Stimulated activated CD4-positive, alpha-beta T cell treated with anti-CD3 and anti-CD28 coated beads, Interleukin-15, amount 100 ng/mL, for 1 hour (primary cell): Measurements from ENCODE around the gene AVPR2.

Source experiments
- DNase-seq, 2 donors: peaks; one replicate each; pipeline ENCODE4 v3.0.0-alpha.2; 2020; ENCODE audit warnings: low read depth in 1 of 2, low spot score in 1 of 2

AVPR2 gene

GRCh38 chrX:153910446-153910845, 6.0 kb downstream of the AVPR2 start:
- no peak for DNase-seq

GRCh38 chrX:153911798-153912197, 7.3 kb downstream of the AVPR2 start:
- DNase-seq: no peak

- DNase-seq: no peak
These were observed 8.7 kb downstream of the AVPR2 start for GRCh38 chrX:153913211-153913610.

- no peak for DNase-seq
These were observed 9.2 kb downstream of the AVPR2 start for GRCh38 chrX:153913701-153914100.

- no peak for DNase-seq
These were observed 13.4 kb downstream of the AVPR2 start for GRCh38 chrX:153917869-153918268.

- DNase-seq: no peak
These were observed 14.8 kb downstream of the AVPR2 start for GRCh38 chrX:153919281-153919680.

- DNase-seq: no peak
These were observed 16.1 kb downstream of the AVPR2 start for GRCh38 chrX:153920546-153920945.

GRCh38 chrX:153921070-153921469, 16.6 kb downstream of the AVPR2 start:
- DNase-seq: no peak

- no peak for DNase-seq
These were observed 17.3 kb downstream of the AVPR2 start for GRCh38 chrX:153921511-153922446.

- no peak for DNase-seq
These were observed 18.7 kb downstream of the AVPR2 start for GRCh38 chrX:153922932-153923857.

- DNase-seq: no peak
These were observed 19.8 kb downstream of the AVPR2 start for GRCh38 chrX:153924149-153924861.

- no peak for DNase-seq
These were observed 20.9 kb downstream of the AVPR2 start for GRCh38 chrX:153925387-153925738.

GRCh38 chrX:153925739-153926551, 21.5 kb downstream of the AVPR2 start, which contains the start of gene ARHGAP4:
Gene ARHGAP4, minus strand, starts transcription at chrX:153926264. Its CDS starts 62 bp downstream, at chrX:153926202.
- peak in 1 of 2 donors; percentile 26 for DNase-seq

GRCh38 chrX:153926552-153926857, 22.0 kb downstream of the AVPR2 start:
- DNase-seq: no peak

GRCh38 chrX:153926858-153927671, 22.6 kb downstream of the AVPR2 start:
- DNase-seq: peak; percentile 44

GRCh38 chrX:153927672-153927921, 23.1 kb downstream of the AVPR2 start:
- no peak for DNase-seq

- peak; percentile 80 to 84 for DNase-seq
These were observed 23.7 kb downstream of the AVPR2 start for GRCh38 chrX:153927922-153928760.

- DNase-seq: no peak
These were observed 24.4 kb downstream of the AVPR2 start for GRCh38 chrX:153928846-153929245.

- no peak for DNase-seq
These were observed 25.1 kb downstream of the AVPR2 start for GRCh38 chrX:153929576-153929975.
